GM12873 (cell line): ENCODE data around the gene OR10A3.
A peak's percentile ranks its signal among the peaks of the same experiment; 100 is the strongest.

Experiments used
- CTCF ChIP-seq: IDR thresholded peaks from 2 replicates; pipeline ENCODE4 v1.5.1; 2012; ENCODE audit warnings: low read depth, mild to moderate bottlenecking, moderate library complexity, low read length, control low read depth; ENCODE audit not compliant: insufficient read depth; ENCODE audit errors: missing control alignments

OR10A3 gene

GRCh38 chr11:7892840-7893254 is 48.7 kb downstream of the OR10A3 start:
- TF ChIP-seq CTCF = peak; percentile 71

- TF ChIP-seq CTCF = no peak
Measured at GRCh38 chr11:7892059-7892699, 49.3 kb downstream of the OR10A3 start.

DNA sequence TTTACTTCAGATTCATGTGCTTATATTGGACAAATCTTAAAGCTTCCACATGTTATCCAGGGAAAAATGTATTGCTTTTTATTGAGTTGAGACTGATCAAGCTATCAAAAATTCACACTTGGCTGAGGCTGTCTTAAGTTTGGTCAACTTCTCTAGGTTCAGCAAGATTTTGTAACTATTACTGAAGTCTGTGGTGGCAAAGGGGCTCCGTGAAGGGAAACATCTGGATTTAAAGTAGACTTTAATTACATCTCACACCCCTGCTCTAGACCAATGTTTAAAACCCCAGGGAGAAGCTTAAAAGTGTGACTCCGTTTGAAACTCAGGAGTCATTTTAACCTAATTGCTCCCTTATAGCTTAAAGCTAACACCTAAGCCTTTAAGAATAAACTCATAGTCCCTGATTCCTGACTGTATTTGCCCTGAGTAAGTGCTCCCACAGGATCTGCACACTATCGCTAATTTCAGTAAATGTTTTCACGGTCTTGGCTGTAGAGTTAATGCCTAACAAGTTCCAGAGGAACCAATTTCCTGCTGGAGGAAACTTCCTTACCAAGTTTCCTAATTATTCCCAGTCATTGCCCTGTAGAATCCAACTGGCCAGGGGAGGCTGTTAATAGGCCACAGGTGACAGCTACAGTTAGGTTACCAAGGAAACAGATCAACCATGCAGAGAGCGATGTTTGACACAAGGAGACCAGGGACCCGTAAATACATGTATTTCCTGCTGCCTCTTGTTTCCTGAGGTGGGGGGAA is 50.9 kb downstream of the OR10A3 start:
- no peak for TF ChIP-seq CTCF

DNA sequence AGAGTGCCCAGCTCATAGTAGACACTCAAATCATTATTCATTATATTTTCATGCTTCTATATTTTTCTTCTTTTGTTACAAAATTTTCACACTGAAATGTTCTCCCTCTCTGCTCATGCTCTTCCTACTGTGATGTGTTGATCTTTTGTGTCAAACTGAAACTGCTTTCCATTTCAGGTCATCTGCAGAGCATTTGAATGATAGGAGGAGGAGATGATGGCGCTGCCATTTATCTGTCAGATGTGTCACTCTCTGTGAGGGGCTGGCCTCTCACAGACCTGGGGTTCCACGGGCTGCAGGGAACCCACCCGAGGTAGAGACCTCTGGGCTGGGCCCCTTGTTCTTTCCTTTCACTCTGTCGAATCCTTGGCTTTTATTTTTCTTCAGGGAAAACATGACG is 51.5 kb downstream of the OR10A3 start:
- TF ChIP-seq CTCF = no peak
